Activated CD8-positive, alpha-beta memory T cell treated with anti-CD3 and anti-CD28 coated beads, Interleukin-2, amount 10 ng/mL, durations not matched to agents 7 days and 5 days (primary cell): ENCODE data around the gene CLASP2. TPM values are rescaled to one million over a fixed set of nuclear protein-coding genes. Genes with fewer than 3 reads are reported as not detected.
"Not testable (repeated sequence)": the region's sequence is repeated elsewhere in the genome, so short reads cannot be mapped to it uniquely, and the experiment has no call there.

Experiments
- ATAC-seq: fragments of 150-1000 bp; cut with Tn5 transposase; one replicate; pipeline ENCODE4 v1.10.0; 2021; ENCODE audit warnings: moderate library complexity
- CTCF ChIA-PET: fragments of 350-600 bp; sonication (Branson Sonifier 250); formaldehyde crosslinking; loops from one replicate; lab custom pipeline; 2021; ENCODE audit warnings: antibody characterized with exemption; lab: Charles Lee
- DNase-seq: peaks from one replicate; pipeline ENCODE4 v3.0.0-alpha.2; 2020
- H3K27ac Mint-ChIP-seq: one replicate; pipeline ENCODE4 v1.8.0; 2021; ENCODE audit warnings: mild to moderate bottlenecking, mixed read lengths
- H3K27me3 Mint-ChIP-seq: one replicate; pipeline ENCODE4 v1.8.0; 2021; ENCODE audit warnings: mixed read lengths
- H3K36me3 Mint-ChIP-seq: one replicate; pipeline ENCODE4 v1.8.0; 2021; ENCODE audit warnings: mild to moderate bottlenecking, mixed read lengths
- H3K4me1 Mint-ChIP-seq: one replicate; pipeline ENCODE4 v1.8.0; 2021; ENCODE audit warnings: mixed read lengths
- H3K4me3 Mint-ChIP-seq: one replicate; pipeline ENCODE4 v1.8.0; 2021; ENCODE audit warnings: mild to moderate bottlenecking, moderate library complexity, mixed read lengths
- H3K9me3 Mint-ChIP-seq: one replicate; pipeline ENCODE4 v1.8.0; 2022; ENCODE audit warnings: low read depth, mixed read lengths
- total RNA-seq, 2 experiments: library from RNA; stranded (reverse); gene quantifications; one replicate each; pipeline ENCODE4 v1.2.3, GENCODE V29; 2021

CLASP2 gene
- total RNA-seq, 2 experiments from 2014 or later, result 47.7 to 55.1 TPM

GRCh38 chr3:33673436-33673835 is 44.6 kb downstream of the CLASP2 start:
- CTCF ChIA-PET, H3K4me3 Mint-ChIP-seq, H3K4me1 Mint-ChIP-seq, H3K27me3 Mint-ChIP-seq, H3K27ac Mint-ChIP-seq, ATAC-seq, H3K9me3 Mint-ChIP-seq, DNase-seq: not testable (repeated sequence)
- H3K36me3 Mint-ChIP-seq, result peaks cover 39% of the 10 kb centered on the region

DNA sequence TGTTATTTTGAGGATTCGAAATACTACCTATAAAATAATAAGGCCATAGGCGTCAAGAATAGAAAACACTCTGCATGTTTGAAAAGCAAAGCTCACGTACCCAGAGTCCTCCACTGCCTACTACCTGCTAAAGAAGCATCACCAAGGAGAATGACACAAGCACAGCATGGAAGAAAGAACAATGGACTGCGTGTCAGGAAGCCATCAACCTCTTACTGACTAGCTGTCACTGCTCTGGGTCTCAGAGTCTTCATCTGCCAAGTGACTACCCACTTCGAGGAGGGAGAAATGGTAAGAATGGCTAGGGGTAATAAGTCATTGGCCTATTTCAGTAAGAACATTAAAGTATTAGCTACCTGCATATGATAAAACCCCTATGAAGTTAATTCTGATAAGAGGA is 49.4 kb downstream of the CLASP2 start:
- no peak for ATAC-seq
- peaks cover 31% of the 10 kb centered on the region for H3K36me3 Mint-ChIP-seq
- no peaks in the 10 kb centered on the region for H3K4me1 Mint-ChIP-seq
- peaks cover 3% of the 10 kb centered on the region for H3K9me3 Mint-ChIP-seq
- H3K27ac Mint-ChIP-seq, result no peak overlapping the region
- H3K27me3 Mint-ChIP-seq, result no peaks in the 10 kb centered on the region
- CTCF ChIA-PET, result no interaction called here
- H3K4me3 Mint-ChIP-seq, result no peak overlapping the region
- DNase-seq, result no peak

GRCh38 chr3:33665294-33665693 is 52.8 kb downstream of the CLASP2 start:
- DNase-seq, result no peak
- ATAC-seq, result no peak
- Mint-ChIP-seq H3K4me1 (no peaks in the 10 kb centered on the region), H3K4me3 (no peak overlapping the region), H3K36me3 (peaks cover 18% of the 10 kb centered on the region), H3K27me3 (no peaks in the 10 kb centered on the region), H3K9me3 (no peaks in the 10 kb centered on the region), H3K27ac (no peak overlapping the region)
- CTCF ChIA-PET, result interaction anchor here (0.7 kb wide), 1 partner anchor 122 kb away, joined by 3 read pairs; no protein-coding TSS in a partner anchor

GRCh38 chr3:33664195-33664594 is 53.9 kb downstream of the CLASP2 start:
- peaks cover 18% of the 10 kb centered on the region for H3K36me3 Mint-ChIP-seq
- H3K27ac Mint-ChIP-seq, result no peak overlapping the region
- ATAC-seq (no peak), DNase-seq (no peak)
- H3K27me3 Mint-ChIP-seq, result no peaks in the 10 kb centered on the region
- H3K4me3 Mint-ChIP-seq, result no peak overlapping the region
- no peaks in the 10 kb centered on the region for H3K9me3 Mint-ChIP-seq
- peaks cover 4% of the 10 kb centered on the region for H3K4me1 Mint-ChIP-seq
- CTCF ChIA-PET, result no interaction called here

DNA sequence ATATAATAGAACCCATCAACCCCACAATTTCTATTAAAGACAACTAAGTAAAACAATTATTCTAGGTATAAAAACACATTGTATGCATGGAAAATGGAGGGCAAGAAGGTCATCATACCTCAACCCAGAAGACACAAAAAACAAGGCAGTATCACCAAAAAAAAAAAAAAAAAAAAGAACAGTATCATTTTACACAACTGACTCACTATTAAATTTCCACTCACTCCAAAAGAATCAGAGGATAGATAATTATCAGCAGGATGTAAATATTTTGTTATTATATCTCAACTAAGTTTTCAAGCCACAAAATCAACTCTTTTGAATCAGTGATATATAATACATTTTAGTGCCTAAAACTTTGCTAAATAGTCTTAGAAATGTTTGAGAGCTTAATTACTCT is 55.0 kb downstream of the CLASP2 start:
- Mint-ChIP-seq H3K9me3 (no peaks in the 10 kb centered on the region), H3K36me3 (peaks cover 18% of the 10 kb centered on the region), H3K4me3 (no peak overlapping the region), H3K27ac (no peak overlapping the region), H3K4me1 (peaks cover 10% of the 10 kb centered on the region), H3K27me3 (no peaks in the 10 kb centered on the region)
- ATAC-seq, result no peak
- CTCF ChIA-PET, result no interaction called here
- no peak for DNase-seq

GRCh38 chr3:33659856-33660434 is 58.1 kb downstream of the CLASP2 start:
- no peaks in the 10 kb centered on the region for H3K9me3 Mint-ChIP-seq
- DNase-seq (no peak), ATAC-seq (no peak)
- no peak overlapping the region for H3K27ac Mint-ChIP-seq
- H3K36me3 Mint-ChIP-seq, result peaks cover 8% of the 10 kb centered on the region
- H3K4me1 Mint-ChIP-seq, result peaks cover 10% of the 10 kb centered on the region
- no peak overlapping the region for H3K4me3 Mint-ChIP-seq
- no peaks in the 10 kb centered on the region for H3K27me3 Mint-ChIP-seq
- CTCF ChIA-PET, result interaction anchor here (1.2 to 1.6 kb wide), 2 partner anchors 37 to 57 kb away, joined by 3 to 4 read pairs; no protein-coding TSS in a partner anchor

DNA sequence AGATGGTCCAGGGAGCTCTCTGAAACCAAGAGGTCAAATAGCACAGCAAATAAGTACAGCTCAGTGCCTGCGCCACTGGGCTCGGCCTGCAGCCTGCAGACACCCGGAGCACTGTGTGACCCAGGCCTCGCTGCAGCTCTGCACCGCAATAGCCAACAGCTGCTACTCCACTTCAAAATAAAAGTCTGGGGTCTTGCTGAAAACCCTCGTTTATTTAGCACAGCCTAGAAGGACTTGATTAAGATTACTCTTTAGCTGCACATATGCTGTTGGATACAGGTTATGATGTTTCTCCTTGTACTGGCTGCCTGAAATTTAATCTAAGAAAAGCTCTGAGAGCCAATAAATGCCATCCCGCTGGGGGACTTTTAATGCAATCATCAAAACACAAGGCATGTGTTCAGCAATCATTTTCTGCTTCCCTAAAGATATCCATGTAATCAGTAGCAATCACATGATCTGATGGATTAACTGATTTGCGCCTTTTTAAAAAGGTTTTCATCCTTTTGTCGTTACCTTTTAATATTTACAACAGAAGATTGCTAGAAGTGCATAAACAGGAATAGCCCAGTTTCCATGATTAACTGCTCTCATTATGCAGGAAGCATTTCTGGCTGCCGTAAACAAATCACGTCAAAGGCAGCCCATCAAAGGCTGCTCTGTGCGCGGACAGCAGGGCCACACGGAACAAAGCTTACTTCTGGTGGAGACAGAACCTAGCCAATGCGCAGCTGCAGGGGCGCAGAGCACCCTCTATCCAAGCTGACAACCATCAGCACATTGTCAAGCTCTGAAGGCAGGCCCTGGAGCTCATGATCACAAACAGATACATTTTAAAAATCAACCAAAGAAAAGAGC is 58.8 kb downstream of the CLASP2 start:
- H3K36me3 Mint-ChIP-seq, result peaks cover 8% of the 10 kb centered on the region
- DNase-seq, result peak; percentile 50
- H3K4me1 Mint-ChIP-seq, result peaks cover 11% of the 10 kb centered on the region

GRCh38 chr3:33658621-33658990 is 59.4 kb downstream of the CLASP2 start:
- H3K9me3 Mint-ChIP-seq, result no peaks in the 10 kb centered on the region
- peak overlapping the region; percentile 50 for H3K4me3 Mint-ChIP-seq

More for the DNA sequence above, 58.8 kb downstream of the CLASP2 start:
- peak overlapping the region; percentile 10 for H3K27ac Mint-ChIP-seq
- no peaks in the 10 kb centered on the region for H3K27me3 Mint-ChIP-seq
- H3K9me3 Mint-ChIP-seq, result no peaks in the 10 kb centered on the region
- peak overlapping the region; percentile 50 for H3K4me3 Mint-ChIP-seq
- ATAC-seq, result peak; percentile 81
- CTCF ChIA-PET, result interaction anchor here (0.6 to 1.6 kb wide), 3 partner anchors 38 to 308 kb away, joined by 3 to 4 read pairs (median 3); no protein-coding TSS in a partner anchor

DNA sequence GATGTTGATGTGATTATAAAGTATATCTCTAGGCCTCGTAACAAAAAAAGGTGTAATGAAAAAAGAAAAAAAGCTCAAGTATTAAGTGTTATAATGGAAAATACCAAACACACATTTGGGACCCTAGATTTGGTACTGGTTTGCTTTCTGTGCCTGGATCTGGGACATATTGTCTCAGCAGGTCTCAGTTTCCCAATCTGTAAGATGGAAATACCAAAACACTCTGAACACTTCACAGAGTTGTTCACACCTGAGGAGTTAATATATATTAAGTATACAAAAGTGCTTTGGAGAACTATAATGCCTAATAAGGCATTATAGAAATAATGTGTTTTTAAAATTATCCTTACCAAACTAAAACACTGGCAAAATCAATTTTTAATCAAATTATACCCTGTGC is 60.0 kb downstream of the CLASP2 start:
- peaks cover 8% of the 10 kb centered on the region for H3K36me3 Mint-ChIP-seq
- H3K27me3 Mint-ChIP-seq, result no peaks in the 10 kb centered on the region
- H3K27ac Mint-ChIP-seq, result no peak overlapping the region
- CTCF ChIA-PET, result no interaction called here
- DNase-seq (no peak), ATAC-seq (no peak)
- H3K4me3 Mint-ChIP-seq, result no peak overlapping the region
- no peaks in the 10 kb centered on the region for H3K9me3 Mint-ChIP-seq
- peaks cover 16% of the 10 kb centered on the region for H3K4me1 Mint-ChIP-seq

More at GRCh38 chr3:33658621-33658990, 59.4 kb downstream of the CLASP2 start:
- H3K27ac Mint-ChIP-seq, result no peak overlapping the region
- no peaks in the 10 kb centered on the region for H3K27me3 Mint-ChIP-seq
- peaks cover 8% of the 10 kb centered on the region for H3K36me3 Mint-ChIP-seq
- CTCF ChIA-PET, result interaction anchor here (0.6 kb wide), 1 partner anchor 307 kb away, joined by 3 read pairs; no protein-coding TSS in a partner anchor
- ATAC-seq (no peak), DNase-seq (no peak)
- peaks cover 16% of the 10 kb centered on the region for H3K4me1 Mint-ChIP-seq

- H3K27ac Mint-ChIP-seq, result no peak overlapping the region
- H3K4me1 Mint-ChIP-seq, result peaks cover 11% of the 10 kb centered on the region
- no peaks in the 10 kb centered on the region for H3K9me3 Mint-ChIP-seq
- CTCF ChIA-PET, result interaction anchor here (1.0 kb wide), 1 partner anchor 64 kb away, joined by 3 read pairs; no protein-coding TSS in a partner anchor
- DNase-seq (no peak), ATAC-seq (no peak)
- no peaks in the 10 kb centered on the region for H3K27me3 Mint-ChIP-seq
- H3K4me3 Mint-ChIP-seq, result no peak overlapping the region
- no peaks in the 10 kb centered on the region for H3K36me3 Mint-ChIP-seq
Measured at GRCh38 chr3:33652736-33653135, 65.3 kb downstream of the CLASP2 start.

DNA sequence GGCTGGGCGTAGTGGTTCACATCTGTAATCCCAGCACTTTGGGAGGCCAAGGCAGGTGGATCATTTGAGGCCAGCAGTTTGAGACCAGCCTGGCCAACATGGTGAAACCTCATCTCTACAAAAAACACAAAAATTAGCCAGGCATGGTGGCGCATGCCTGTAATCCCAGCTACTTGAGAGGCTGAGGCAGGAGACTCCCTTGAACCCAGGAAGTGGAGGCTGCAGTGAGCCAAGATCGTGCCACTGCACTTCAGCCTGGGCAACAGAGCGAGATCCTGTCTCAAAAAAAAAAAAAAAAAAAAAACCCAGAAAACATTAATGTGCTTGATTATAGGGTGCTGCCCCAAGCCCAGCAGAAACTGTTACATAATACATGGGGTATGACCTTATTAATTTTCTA is 67.0 kb downstream of the CLASP2 start:
- CTCF ChIA-PET, H3K27ac Mint-ChIP-seq, ATAC-seq, DNase-seq, H3K4me3 Mint-ChIP-seq, H3K27me3 Mint-ChIP-seq, H3K9me3 Mint-ChIP-seq, H3K36me3 Mint-ChIP-seq: not testable (repeated sequence)
- peaks cover 11% of the 10 kb centered on the region for H3K4me1 Mint-ChIP-seq

GRCh38 chr3:33650495-33650894 is 67.6 kb downstream of the CLASP2 start:
- no peak for ATAC-seq
- H3K4me1 Mint-ChIP-seq, result peaks cover 15% of the 10 kb centered on the region
- CTCF ChIA-PET, result no interaction called here
- H3K36me3 Mint-ChIP-seq, result no peaks in the 10 kb centered on the region
- DNase-seq, result no peak
- H3K27ac Mint-ChIP-seq, result no peak overlapping the region
- no peak overlapping the region for H3K4me3 Mint-ChIP-seq
- no peaks in the 10 kb centered on the region for H3K9me3 Mint-ChIP-seq
- H3K27me3 Mint-ChIP-seq, result no peaks in the 10 kb centered on the region

DNA sequence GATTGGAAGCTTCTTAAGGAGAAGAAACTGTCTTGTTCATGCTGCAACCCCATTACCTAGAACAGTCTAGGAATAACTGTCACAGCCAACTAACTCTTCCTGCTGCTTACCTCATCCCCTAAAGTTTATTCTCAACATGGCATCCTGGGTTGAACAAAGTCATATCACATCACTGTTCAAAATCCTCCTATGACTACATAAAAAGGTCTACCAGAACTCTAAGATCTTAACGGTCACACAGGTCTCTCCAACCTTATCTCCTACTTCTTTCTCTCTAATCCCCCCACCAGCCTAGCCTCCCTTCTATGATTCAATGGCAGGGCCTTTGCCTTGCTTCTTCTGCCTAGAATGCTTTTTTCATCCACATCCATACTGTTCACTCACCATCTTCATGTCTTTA is 69.3 kb downstream of the CLASP2 start:
- ATAC-seq, result peak; percentile 18

More for the DNA sequence above, 69.3 kb downstream of the CLASP2 start:
- CTCF ChIA-PET, result interaction anchor here (1.5 kb wide), 1 partner anchor 12 kb away, joined by 3 read pairs; no protein-coding TSS in a partner anchor
- H3K27me3 Mint-ChIP-seq, result no peaks in the 10 kb centered on the region
- no peaks in the 10 kb centered on the region for H3K9me3 Mint-ChIP-seq
- H3K4me3 Mint-ChIP-seq, result no peak overlapping the region
- peaks cover 2% of the 10 kb centered on the region for H3K36me3 Mint-ChIP-seq
- H3K27ac Mint-ChIP-seq, result no peak overlapping the region
- no peak for DNase-seq
- H3K4me1 Mint-ChIP-seq, result peaks cover 15% of the 10 kb centered on the region
